HG03060 (cell line): ENCODE data around the gene LYAR.

Experiments used
- ATAC-seq: cut with Tn5 transposase; IDR thresholded peaks from one replicate; pipeline ENCODE4 v1.9.1; 2021; ENCODE audit warnings: low read depth, moderate number of reproducible peaks; ENCODE audit not compliant: unreplicated experiment

LYAR gene

GRCh38 chr4:4317496-4318232, 27.7 kb upstream of the LYAR start:
- ATAC-seq = no peak

GRCh38 chr4:4316150-4316495, 26.2 kb upstream of the LYAR start:
- no peak for ATAC-seq

- no peak for ATAC-seq
Observed at GRCh38 chr4:4315461-4316149, 25.7 kb upstream of the LYAR start.

GRCh38 chr4:4311193-4311592, 21.2 kb upstream of the LYAR start:
- ATAC-seq = no peak

- ATAC-seq = no peak
Observed at GRCh38 chr4:4308800-4309441, 19.0 kb upstream of the LYAR start.

- no peak for ATAC-seq
Observed at GRCh38 chr4:4306920-4307319, 17.0 kb upstream of the LYAR start.

GRCh38 chr4:4302416-4302815, 12.5 kb upstream of the LYAR start:
- ATAC-seq = no peak

- no peak for ATAC-seq
Observed at GRCh38 chr4:4302001-4302400, 12.0 kb upstream of the LYAR start.

GRCh38 chr4:4299006-4299405, 9.1 kb upstream of the LYAR start:
- ATAC-seq = no peak

GRCh38 chr4:4296283-4296846, 6.4 kb upstream of the LYAR start:
- ATAC-seq = no peak

GRCh38 chr4:4293279-4293678, 3.3 kb upstream of the LYAR start:
- no peak for ATAC-seq

- ATAC-seq = no peak
Observed at GRCh38 chr4:4289597-4289940, 385 bp downstream of the LYAR start.

- ATAC-seq = no peak
Observed at GRCh38 chr4:4289055-4289454, 899 bp downstream of the LYAR start.

GRCh38 chr4:4288098-4288497, 1.9 kb downstream of the LYAR start:
- ATAC-seq = no peak

- no peak for ATAC-seq
Observed at GRCh38 chr4:4284827-4285618, 4.9 kb downstream of the LYAR start.

GRCh38 chr4:4281787-4282186, 8.2 kb downstream of the LYAR start:
- no peak for ATAC-seq

- ATAC-seq = no peak
Observed at GRCh38 chr4:4277531-4277930, 12.4 kb downstream of the LYAR start.

GRCh38 chr4:4274226-4274625, 15.7 kb downstream of the LYAR start:
- ATAC-seq = no peak

GRCh38 chr4:4271912-4272311, 18.0 kb downstream of the LYAR start:
- no peak for ATAC-seq

- ATAC-seq = no peak
Observed at GRCh38 chr4:4270529-4270928, 19.4 kb downstream of the LYAR start.

GRCh38 chr4:4269856-4270255, 20.1 kb downstream of the LYAR start:
- ATAC-seq = no peak
